ENCODE measurements around the gene CFAP90. TPM values are rescaled to one million over a fixed set of nuclear protein-coding genes. Genes with fewer than 3 reads are reported as not detected.

The CFAP90 gene
- total RNA-seq, 1 experiment from 2014 or later: 0.58 TPM

DNA sequence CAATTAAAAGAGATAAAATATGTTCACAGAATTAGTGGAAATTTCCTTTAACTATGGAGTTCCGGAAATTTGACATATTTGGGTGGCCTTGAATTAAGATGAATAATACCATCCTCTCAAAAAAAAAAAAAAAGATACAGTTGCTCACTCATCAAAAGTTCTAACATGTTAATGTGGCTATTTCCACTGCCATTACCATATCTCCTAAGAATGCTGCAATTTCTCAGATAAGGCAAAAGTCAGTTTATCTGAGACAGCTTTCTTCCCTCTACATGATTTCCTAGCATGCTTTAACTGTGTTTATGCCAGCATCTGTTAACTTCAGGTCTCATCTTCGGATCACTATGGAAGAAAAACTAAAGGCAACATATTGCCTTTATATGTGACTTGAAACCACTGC is 15.3 kb upstream of the CFAP90 start:
- no peaks in the 10 kb centered on the region for H3K27me3 ChIP-seq (ENCODE audit: low read length)
- no peaks in the 10 kb centered on the region for H3F3A ChIP-seq (ENCODE audit: low read length, unreplicated experiment)
- no peak overlapping the region for H2AFZ ChIP-seq (ENCODE audit: low read length)
- no peak overlapping the region for H3K4me2 ChIP-seq (ENCODE audit: low read length)
- peaks cover 49% of the 10 kb centered on the region for H3K79me2 ChIP-seq (ENCODE audit: low read length)
- no TSS peak for BruUV-seq (replicated peaks)
- no peak for DNase-seq
- no peaks in the 10 kb centered on the region for H3K9me2 ChIP-seq (replicated peaks; ENCODE audit: low read length)
- intact Hi-C loops (cut with micrococcal nuclease): loop anchor here (10.0 kb wide), 1 partner anchor 1101 kb away; no protein-coding TSS in a partner anchor
- TF ChIP-seq EZH2 (IDR thresholded peaks at IDR 0.05; ENCODE audit: low read length, unreplicated experiment) (no peak), EZH2phosphoT487 (IDR thresholded peaks at IDR 0.05; ENCODE audit: borderline replicate concordance, low read length) (no peak)
- TF ChIP-seq, protein P1, sequence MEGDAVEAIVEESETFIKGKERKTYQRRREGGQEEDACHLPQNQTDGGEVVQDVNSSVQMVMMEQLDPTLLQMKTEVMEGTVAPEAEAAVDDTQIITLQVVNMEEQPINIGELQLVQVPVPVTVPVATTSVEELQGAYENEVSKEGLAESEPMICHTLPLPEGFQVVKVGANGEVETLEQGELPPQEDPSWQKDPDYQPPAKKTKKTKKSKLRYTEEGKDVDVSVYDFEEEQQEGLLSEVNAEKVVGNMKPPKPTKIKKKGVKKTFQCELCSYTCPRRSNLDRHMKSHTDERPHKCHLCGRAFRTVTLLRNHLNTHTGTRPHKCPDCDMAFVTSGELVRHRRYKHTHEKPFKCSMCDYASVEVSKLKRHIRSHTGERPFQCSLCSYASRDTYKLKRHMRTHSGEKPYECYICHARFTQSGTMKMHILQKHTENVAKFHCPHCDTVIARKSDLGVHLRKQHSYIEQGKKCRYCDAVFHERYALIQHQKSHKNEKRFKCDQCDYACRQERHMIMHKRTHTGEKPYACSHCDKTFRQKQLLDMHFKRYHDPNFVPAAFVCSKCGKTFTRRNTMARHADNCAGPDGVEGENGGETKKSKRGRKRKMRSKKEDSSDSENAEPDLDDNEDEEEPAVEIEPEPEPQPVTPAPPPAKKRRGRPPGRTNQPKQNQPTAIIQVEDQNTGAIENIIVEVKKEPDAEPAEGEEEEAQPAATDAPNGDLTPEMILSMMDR (conservative IDR thresholded peaks at IDR 0.05; ENCODE audit: low read depth, low read length): no peak
- H3K4me1 ChIP-seq (ENCODE audit: insufficient read depth, low read length): peaks cover 16% of the 10 kb centered on the region
- peaks cover 30% of the 10 kb centered on the region for H3K36me3 ChIP-seq (ENCODE audit: low read depth, low read length)
- H4K20me1 ChIP-seq (ENCODE audit: low read length): peaks cover 15% of the 10 kb centered on the region; the same call in 1 of the 2 replicates
- H3K4me3 ChIP-seq (ENCODE audit: low read length): no peak overlapping the region
- CTCF ChIA-PET: no interaction called here
- ATAC-seq: no peak
- H3K9me3 ChIP-seq (ENCODE audit: low read length): no peaks in the 10 kb centered on the region
- H3K9ac ChIP-seq (ENCODE audit: low read length): no peak overlapping the region
- POLR2A ChIA-PET (ENCODE audit: unreplicated experiment): no interaction called here
- no peak overlapping the region for H3K27ac ChIP-seq (ENCODE audit: low read length)

DNA sequence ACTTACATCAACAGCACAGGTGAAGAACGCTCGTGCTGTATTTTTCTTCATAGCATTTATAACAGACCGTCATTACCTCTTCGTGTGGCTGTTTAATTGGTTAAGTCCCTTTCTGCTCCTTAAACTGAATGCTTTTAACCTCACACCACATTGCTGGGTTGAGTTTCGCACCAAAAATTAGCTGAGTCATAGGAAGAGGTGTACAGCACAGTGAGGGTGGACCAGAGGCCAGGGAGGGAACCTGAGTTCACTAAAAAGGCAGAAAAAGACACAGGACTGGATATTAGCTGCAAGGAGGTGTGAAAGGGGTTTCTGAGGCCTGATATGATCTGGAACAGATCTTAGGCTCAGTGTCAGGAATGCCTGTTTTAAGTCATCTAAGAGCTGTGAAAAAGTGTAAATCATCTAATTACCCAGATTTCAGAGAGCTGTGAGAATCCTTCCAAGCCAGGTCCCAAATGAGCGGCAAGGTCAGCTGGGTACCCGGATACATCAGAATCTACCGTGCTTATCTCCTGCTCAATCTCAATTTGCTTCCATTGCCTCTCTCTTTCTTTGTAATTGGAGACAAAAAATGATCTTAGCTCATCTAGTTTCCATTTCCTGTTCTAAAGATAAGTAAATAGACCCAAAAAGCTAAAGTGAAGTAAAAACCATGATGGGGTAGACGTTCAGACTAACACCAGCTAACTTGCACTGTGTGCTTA is 7.1 kb upstream of the CFAP90 start:
- ChIA-PET POLR2A (ENCODE audit: unreplicated experiment) (no interaction called here), CTCF (no interaction called here)
- TSS peak; percentile 10 for BruUV-seq (replicated peaks)
- intact Hi-C loops (cut with micrococcal nuclease): no loop called here
- Histone ChIP-seq H4K20me1 (ENCODE audit: low read length) (no peaks in the 10 kb centered on the region), H2AFZ (ENCODE audit: low read length) (no peak overlapping the region), H3K27ac (ENCODE audit: low read length) (no peak overlapping the region), H3K9me3 (ENCODE audit: low read length) (no peaks in the 10 kb centered on the region), H3K9ac (ENCODE audit: low read length) (no peak overlapping the region), H3K79me2 (ENCODE audit: low read length) (no peaks in the 10 kb centered on the region), H3K4me1 (ENCODE audit: insufficient read depth, low read length) (no peaks in the 10 kb centered on the region), H3K9me2 (replicated peaks; ENCODE audit: low read length) (no peaks in the 10 kb centered on the region), H3K27me3 (ENCODE audit: low read length) (no peaks in the 10 kb centered on the region), H3K36me3 (ENCODE audit: low read depth, low read length) (peaks cover 32% of the 10 kb centered on the region), H3F3A (ENCODE audit: low read length, unreplicated experiment) (no peaks in the 10 kb centered on the region), H3K4me3 (ENCODE audit: low read length) (no peak overlapping the region), H3K4me2 (ENCODE audit: low read length) (no peak overlapping the region)
- no peak for TF ChIP-seq EZH2phosphoT487 (IDR thresholded peaks at IDR 0.05; ENCODE audit: borderline replicate concordance, low read length)
- ATAC-seq: no peak
- no peak for DNase-seq

DNA sequence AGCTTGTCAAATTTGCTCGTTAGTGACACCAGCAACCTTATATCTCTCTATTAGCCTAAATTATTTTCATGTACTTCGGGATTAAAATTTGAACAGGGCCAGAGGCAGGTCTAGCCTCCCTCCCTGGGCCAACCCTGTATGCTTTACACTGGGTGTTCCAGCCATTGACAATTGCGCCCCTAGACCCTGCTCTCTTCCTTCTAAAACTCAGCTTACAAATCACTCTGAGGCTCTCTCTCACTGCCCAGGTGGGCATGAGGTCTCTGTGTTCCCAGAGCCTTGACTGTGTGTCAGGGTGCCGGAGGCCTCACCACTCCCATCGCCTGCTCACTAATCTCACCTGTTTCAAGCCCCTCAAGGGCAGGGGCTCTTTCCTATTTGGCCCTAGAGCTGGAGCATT is 6.4 kb upstream of the CFAP90 start:
- H3K9ac ChIP-seq (ENCODE audit: low read length): no peak overlapping the region
- H2AFZ ChIP-seq (ENCODE audit: low read length): no peak overlapping the region
- ATAC-seq (no peak), DNase-seq (no peak)
- ChIA-PET POLR2A (ENCODE audit: unreplicated experiment) (no interaction called here), CTCF (no interaction called here)
- intact Hi-C loops (cut with micrococcal nuclease): no loop called here
- no peaks in the 10 kb centered on the region for H3K9me3 ChIP-seq (ENCODE audit: low read length)
- no peaks in the 10 kb centered on the region for H3K27me3 ChIP-seq (ENCODE audit: low read length)
- no peaks in the 10 kb centered on the region for H4K20me1 ChIP-seq (ENCODE audit: low read length)
- no peaks in the 10 kb centered on the region for H3K79me2 ChIP-seq (ENCODE audit: low read length)
- no peak overlapping the region for H3K27ac ChIP-seq (ENCODE audit: low read length)
- no peak overlapping the region for H3K4me2 ChIP-seq (ENCODE audit: low read length)
- no peaks in the 10 kb centered on the region for H3F3A ChIP-seq (ENCODE audit: low read length, unreplicated experiment)
- no peaks in the 10 kb centered on the region for H3K9me2 ChIP-seq (replicated peaks; ENCODE audit: low read length)
- no TSS peak for BruUV-seq (replicated peaks)
- H3K4me1 ChIP-seq (ENCODE audit: insufficient read depth, low read length): no peaks in the 10 kb centered on the region
- no peak overlapping the region for H3K4me3 ChIP-seq (ENCODE audit: low read length)
- TF ChIP-seq EZH2 (IDR thresholded peaks at IDR 0.05; ENCODE audit: low read length, unreplicated experiment): no peak
- TF ChIP-seq EZH2phosphoT487 (IDR thresholded peaks at IDR 0.05; ENCODE audit: borderline replicate concordance, low read length): no peak
- TF ChIP-seq, protein P1 (conservative IDR thresholded peaks at IDR 0.05; ENCODE audit: low read depth, low read length): no peak
- H3K36me3 ChIP-seq (ENCODE audit: low read depth, low read length): peaks cover 30% of the 10 kb centered on the region

Data from PC-3 (cell line).